ENCODE results near the gene PLEKHM1.

The PLEKHM1 gene

GRCh38 chr17:45396496-45397205, 93.9 kb downstream of the PLEKHM1 start:
- DNase-seq, result no peak

GRCh38 chr17:45395569-45396415, 94.7 kb downstream of the PLEKHM1 start:
- DNase-seq, result no peak

- DNase-seq, result peak; percentile 30 to 32
Observed at GRCh38 chr17:45394913-45395568, 95.5 kb downstream of the PLEKHM1 start.

- DNase-seq, result no peak
Observed at GRCh38 chr17:45394564-45394912, 96.0 kb downstream of the PLEKHM1 start.

GRCh38 chr17:45394091-45394490, 96.4 kb downstream of the PLEKHM1 start:
- DNase-seq, result no peak

GRCh38 chr17:45393411-45393810, 97.1 kb downstream of the PLEKHM1 start:
- no peak for DNase-seq

GRCh38 chr17:45391918-45392317, 98.6 kb downstream of the PLEKHM1 start:
- no peak for DNase-seq

- DNase-seq, result no peak
Observed at GRCh38 chr17:45391291-45391690, 99.2 kb downstream of the PLEKHM1 start.

GRCh38 chr17:45389354-45389753, 101.2 kb downstream of the PLEKHM1 start:
- DNase-seq, result no peak

- no peak for DNase-seq
Observed at GRCh38 chr17:45388604-45389325, 101.8 kb downstream of the PLEKHM1 start.

GRCh38 chr17:45387739-45388138, 102.8 kb downstream of the PLEKHM1 start:
- no peak for DNase-seq

GRCh38 chr17:45386178-45386577, 104.3 kb downstream of the PLEKHM1 start:
- no peak for DNase-seq

Data from stimulated activated CD4-positive, alpha-beta T cell treated with anti-CD3 and anti-CD28 coated beads, Interleukin-2, amount 100 ng/mL, for 48 hours (primary cell).